A549 (cell line): ENCODE data around the gene C6orf132.

Experiments used
- CTCF ChIP-seq: fragments of >200 bp; sonication (Bioruptor Twin); formaldehyde crosslinking; IDR thresholded peaks from 3 replicates; pipeline ENCODE4 v1.5.1; 2016
- EHMT2 ChIP-seq: fragments of 200-600 bp; sonication (generic); IDR thresholded peaks from 2 replicates; pipeline ENCODE4 v1.6.1; 2016; ENCODE audit warnings: antibody characterized with exemption, low read depth, mild to moderate bottlenecking, moderate library complexity
- RAD21 ChIP-seq, 2 experiments: fragments of >200 bp in 1 of 2; sonication (Bioruptor Twin) in 1 of 2; formaldehyde crosslinking in 1 of 2; IDR thresholded peaks in 1 of 2; conservative IDR thresholded peaks in 1 of 2; 2 replicates in 1 of 2; 3 replicates in 1 of 2; pipeline ENCODE4 v1.6.1; 2012 to 2018; ENCODE audit warnings: inconsistent platforms in 1 of 2
- RFX5 ChIP-seq: fragments of 450-650 bp; IDR thresholded peaks from 2 replicates; pipeline ENCODE4 v1.7.1; 2014; ENCODE audit warnings: antibody characterized with exemption, mild to moderate bottlenecking, moderate library complexity

GRCh38 chr6:42113936-42114636 lies 28.3 kb downstream of the C6orf132 start:
- TF ChIP-seq CTCF: no peak
- no peak for TF ChIP-seq EHMT2
- no peak for TF ChIP-seq RFX5
- no peak for TF ChIP-seq RAD21 (conservative IDR thresholded peaks at IDR 0.05 in 1 of 2, IDR thresholded peaks at IDR 0.05 in 1 of 2)
